ENCODE measurements around the gene ZMYND8.

GRCh38 chr20:47172579-47172978 is 183.9 kb downstream of the ZMYND8 start:
- no peak for TF ChIP-seq SP1 (IDR thresholded peaks at IDR 0.05)
- TF ChIP-seq SUZ12 (IDR thresholded peaks at IDR 0.05), result no peak
- TF ChIP-seq PKNOX1 (IDR thresholded peaks at IDR 0.05), result no peak
- TF ChIP-seq TARDBP (IDR thresholded peaks at IDR 0.05), result no peak
- no peak for TF ChIP-seq FOXK2 (IDR thresholded peaks at IDR 0.05)
- no peak for TF ChIP-seq BHLHE40 (IDR thresholded peaks at IDR 0.05; ENCODE audit: borderline replicate concordance)
- TF ChIP-seq FOXM1 (IDR thresholded peaks at IDR 0.05; ENCODE audit: borderline replicate concordance), result no peak
- TF ChIP-seq NFRKB (IDR thresholded peaks at IDR 0.05), result no peak
- TF ChIP-seq ELF4 (IDR thresholded peaks at IDR 0.05), result no peak
- TF ChIP-seq LEF1 (IDR thresholded peaks at IDR 0.05; ENCODE audit: borderline replicate concordance), result no peak
- TF ChIP-seq FOXA1 (IDR thresholded peaks at IDR 0.05), result no peak
- no peak for TF ChIP-seq CTBP1 (IDR thresholded peaks at IDR 0.05; ENCODE audit: borderline replicate concordance)
